DMS 273 (cell line): ENCODE measurements around the gene PPP2R2B.

Experiments
- DNase-seq: peaks from one replicate; lab custom pipeline; 2025; ENCODE audit not compliant: unreplicated experiment; lab: John Stamatoyannopoulos, UW

Gene PPP2R2B

GRCh38 chr5:146788898-146789297, 89.7 kb downstream of the PPP2R2B start:
- DNase-seq, result no peak

GRCh38 chr5:146785065-146785464, 93.5 kb downstream of the PPP2R2B start:
- no peak for DNase-seq

GRCh38 chr5:146781157-146781556, 97.4 kb downstream of the PPP2R2B start:
- no peak for DNase-seq

- DNase-seq, result no peak
Observed at GRCh38 chr5:146779211-146779869, 99.2 kb downstream of the PPP2R2B start.

- DNase-seq, result peak; percentile 14
Observed at GRCh38 chr5:146778795-146779194, 99.8 kb downstream of the PPP2R2B start.

- DNase-seq, result no peak
Observed at GRCh38 chr5:146778261-146778660, 100.3 kb downstream of the PPP2R2B start.

GRCh38 chr5:146772881-146773466, 105.6 kb downstream of the PPP2R2B start:
- no peak for DNase-seq

- peak; percentile 14 for DNase-seq
Observed at GRCh38 chr5:146770980-146771379, 107.6 kb downstream of the PPP2R2B start.

GRCh38 chr5:146770546-146770945, 108.0 kb downstream of the PPP2R2B start:
- no peak for DNase-seq

GRCh38 chr5:146767534-146767933, 111.0 kb downstream of the PPP2R2B start:
- no peak for DNase-seq

GRCh38 chr5:146766013-146766412, 112.5 kb downstream of the PPP2R2B start:
- no peak for DNase-seq

GRCh38 chr5:146765089-146765832, 113.3 kb downstream of the PPP2R2B start:
- DNase-seq, result no peak

- no peak for DNase-seq
Observed at GRCh38 chr5:146762830-146763229, 115.7 kb downstream of the PPP2R2B start.

GRCh38 chr5:146761811-146762210, 116.7 kb downstream of the PPP2R2B start:
- no peak for DNase-seq

GRCh38 chr5:146758938-146759337, 119.6 kb downstream of the PPP2R2B start:
- DNase-seq, result no peak

- no peak for DNase-seq
Observed at GRCh38 chr5:146758076-146758475, 120.5 kb downstream of the PPP2R2B start.

GRCh38 chr5:146756546-146756945, 122.0 kb downstream of the PPP2R2B start:
- DNase-seq, result no peak

- DNase-seq, result no peak
Observed at GRCh38 chr5:146755793-146756192, 122.8 kb downstream of the PPP2R2B start.

- peak; percentile 36 for DNase-seq
Observed at GRCh38 chr5:146754621-146755020, 123.9 kb downstream of the PPP2R2B start.

GRCh38 chr5:146753641-146754040, 124.9 kb downstream of the PPP2R2B start:
- no peak for DNase-seq

- DNase-seq, result peak; percentile 49
Observed at GRCh38 chr5:146751781-146752401, 126.7 kb downstream of the PPP2R2B start.

- DNase-seq, result peak; percentile 10
Observed at GRCh38 chr5:146751054-146751453, 127.5 kb downstream of the PPP2R2B start.
